CD4-positive, alpha-beta T cell (primary cell): Measurements from ENCODE around the gene SLIRP. TPM values are rescaled to one million over a fixed set of nuclear protein-coding genes. Genes with fewer than 3 reads are reported as not detected.

Experiments used
- ATAC-seq: fragments of 200-7000 bp; cut with Tn5 transposase; one replicate; pipeline ENCODE4 v1.10.0; 2022; ENCODE audit warnings: mild to moderate bottlenecking; ENCODE audit not compliant: poor library complexity
- CTCF ChIA-PET: fragments of 350-600 bp; sonication (Branson Sonifier 250); formaldehyde crosslinking; loops from one replicate; lab custom pipeline; 2021; ENCODE audit warnings: antibody characterized with exemption, inconsistent platforms; lab: Charles Lee
- POLR2A ChIA-PET: fragments of 350-600 bp; sonication (Branson Sonifier 250); formaldehyde crosslinking; loops from one replicate; lab custom pipeline; 2021; ENCODE audit warnings: antibody characterized with exemption, inconsistent platforms; lab: Charles Lee
- DNase-seq, 14 experiments: peaks; one replicate each; pipeline ENCODE4 v3.0.0-alpha.2; 2013 to 2020; ENCODE audit warnings: mixed read lengths in 2 of 14
- H3K27ac ChIP-seq, 2 donors: one replicate each; pipeline versions ENCODE4 v1.5.1 to v1.7.0; 2013; ENCODE audit warnings: low read length in 2 of 2, low read depth in 1 of 2, mild to moderate bottlenecking in 1 of 2
- H3K27me3 ChIP-seq, 2 experiments: 1 replicate in 1 of 2; 2 replicates in 1 of 2; pipeline versions ENCODE4 v1.6.1 to v1.7.0; 2013; ENCODE audit warnings: low read length in 2 of 2, control low read depth in 1 of 2, mild to moderate bottlenecking in 1 of 2, moderate library complexity in 1 of 2; ENCODE audit not compliant: insufficient read depth in 2 of 2, control insufficient read depth in 1 of 2
- H3K36me3 ChIP-seq: one replicate; pipeline ENCODE4 v1.6.1; 2013; ENCODE audit warnings: low read length, control low read depth; ENCODE audit not compliant: insufficient read depth
- H3K4me1 ChIP-seq: one replicate; pipeline ENCODE4 v1.6.1; 2013; ENCODE audit warnings: low read length, control low read depth; ENCODE audit not compliant: insufficient read depth
- H3K4me3 ChIP-seq: one replicate; pipeline ENCODE4 v1.5.1; 2013; ENCODE audit warnings: mild to moderate bottlenecking, low read length, moderate library complexity
- H3K9me3 ChIP-seq, 2 experiments: 1 replicate in 1 of 2; 2 replicates in 1 of 2; pipeline versions ENCODE4 v1.6.1 to v1.7.0; 2013; ENCODE audit warnings: low read length in 2 of 2, mild to moderate bottlenecking in 2 of 2, control low read depth in 1 of 2, moderate library complexity in 1 of 2; ENCODE audit not compliant: control insufficient read depth in 1 of 2, insufficient read depth in 1 of 2
- H3K27ac Mint-ChIP-seq: one replicate; pipeline ENCODE4 v1.8.0; 2020; ENCODE audit warnings: mixed read lengths
- H3K27me3 Mint-ChIP-seq: one replicate; pipeline ENCODE4 v1.8.0; 2021; ENCODE audit warnings: mixed read lengths
- H3K36me3 Mint-ChIP-seq: one replicate; pipeline ENCODE4 v1.8.0; 2021; ENCODE audit warnings: low read depth, mixed read lengths
- H3K4me1 Mint-ChIP-seq: one replicate; pipeline ENCODE4 v1.8.0; 2021; ENCODE audit warnings: low read depth, mixed read lengths
- H3K4me3 Mint-ChIP-seq: one replicate; pipeline ENCODE4 v1.8.0; 2020; ENCODE audit warnings: mild to moderate bottlenecking, mixed read lengths
- H3K9me3 Mint-ChIP-seq: one replicate; pipeline ENCODE4 v1.8.0; 2020; ENCODE audit warnings: mixed read lengths
- CTCF ChIP-seq: fragments of 200-600 bp; IDR thresholded peaks from one replicate; pipeline ENCODE4 v1.8.0; 2022; ENCODE audit warnings: antibody characterized with exemption, mild to moderate bottlenecking
- intact Hi-C, 2 experiments: fragments of 100-400 bp; cut with DNase I in 1 of 2; cut with micrococcal nuclease in 1 of 2; formaldehyde crosslinking; loops; one replicate each; pipeline versions ENCODE4 v1.15.1 to v1.9.0; 2023 to 2025; cut with DNase I, micrococcal nuclease
- total RNA-seq, 174 experiments: library from RNA in 2 of 174; stranded (reverse) in 2 of 174; gene quantifications; one replicate each; pipeline ENCODE4 v1.2.3 and lab custom pipeline; 2021 to 2026

SLIRP gene
- total RNA-seq, 2 experiments from 2014 or later = 46.8 to 49.7 TPM

- ChIA-PET POLR2A (no interaction called here), CTCF (no interaction called here)
- H3K9me3 Mint-ChIP-seq = no peaks in the 10 kb centered on the region
- ATAC-seq (no peak), DNase-seq (no peak)
- Histone ChIP-seq H3K9me3 (no peaks in the 10 kb centered on the region), H3K27me3 (no peaks in the 10 kb centered on the region), H3K36me3 (peaks cover 70% of the 10 kb centered on the region), H3K4me1 (no peaks in the 10 kb centered on the region), H3K27ac (no peak overlapping the region), H3K4me3 (no peak overlapping the region)
- H3K36me3 Mint-ChIP-seq = peaks cover 83% of the 10 kb centered on the region
- H3K4me3 Mint-ChIP-seq = no peak overlapping the region
- no peak overlapping the region for H3K27ac Mint-ChIP-seq
- H3K4me1 Mint-ChIP-seq = no peaks in the 10 kb centered on the region
- H3K27me3 Mint-ChIP-seq = no peaks in the 10 kb centered on the region
- no peak for TF ChIP-seq CTCF
- intact Hi-C loops = no loop called here
These were observed 16.6 kb upstream of the SLIRP start for GRCh38 chr14:77691259-77691658.

- Mint-ChIP-seq H3K36me3 (peaks cover 73% of the 10 kb centered on the region), H3K4me3 (peak overlapping the region; percentile 95)
- POLR2A ChIA-PET = interaction anchor here (1.5 kb wide), 1 partner anchor 14 kb away, joined by 6 read pairs; no protein-coding TSS in a partner anchor
These were observed 564 bp upstream of the SLIRP start for GRCh38 chr14:77707355-77707723.

GRCh38 chr14:77708749-77709148 is 846 bp downstream of the SLIRP start:
- Mint-ChIP-seq H3K4me3 (peak overlapping the region; percentile 95), H3K27me3 (no peaks in the 10 kb centered on the region), H3K4me1 (peaks cover 55% of the 10 kb centered on the region), H3K27ac (peak overlapping the region; percentile 87), H3K9me3 (no peaks in the 10 kb centered on the region), H3K36me3 (peaks cover 85% of the 10 kb centered on the region)
- TF ChIP-seq CTCF = no peak
- Histone ChIP-seq H3K9me3 (no peaks in the 10 kb centered on the region), H3K36me3 (peaks cover 48% of the 10 kb centered on the region), H3K4me3 (peak overlapping the region; percentile 82), H3K4me1 (peaks cover 19% of the 10 kb centered on the region), H3K27ac (no peak overlapping the region), H3K27me3 (no peaks in the 10 kb centered on the region)
- intact Hi-C loops = loop anchor here (1.0 to 10.0 kb wide), 6 partner anchors 52 to 386 kb away; partner anchors contain the start of genes GSTZ1 (in 2 of the 2), POMT2 (in 2 of the 2), ADCK1 (in 1 of the 2) and SAMD15 (in 1 of the 2)
- DNase-seq = no peak
- CTCF ChIA-PET = no interaction called here
- POLR2A ChIA-PET = interaction anchor here (0.6 to 1.7 kb wide), 10 partner anchors 11 to 898 kb away, joined by 3 to 17 read pairs (median 4); partner anchors contain the start of genes ADCK1, SAMD15, SNW1 and TMED8
- no peak for ATAC-seq

More at GRCh38 chr14:77707355-77707723, 564 bp upstream of the SLIRP start:
- H3K27me3 Mint-ChIP-seq = no peaks in the 10 kb centered on the region
- DNase-seq (peak in 5 of 14 experiments; percentile 1 to 28 (median 10)), ATAC-seq (peak; percentile 35)
- H3K9me3 Mint-ChIP-seq = no peaks in the 10 kb centered on the region
- no peaks in the 10 kb centered on the region for H3K9me3 ChIP-seq
- H3K4me3 ChIP-seq = peak overlapping the region; percentile 82
- intact Hi-C loops = loop anchor here (1.0 to 10.0 kb wide), 6 partner anchors 90 to 385 kb away; partner anchors contain the start of genes GSTZ1 (in 2 of the 2), POMT2 (in 2 of the 2), ADCK1 (in 1 of the 2) and SAMD15 (in 1 of the 2)
- TF ChIP-seq CTCF = no peak
- H3K36me3 ChIP-seq = peaks cover 51% of the 10 kb centered on the region
- H3K27me3 ChIP-seq = no peaks in the 10 kb centered on the region
- CTCF ChIA-PET = interaction anchor here (1.8 kb wide), 1 partner anchor 248 kb away, joined by 5 read pairs; no protein-coding TSS in a partner anchor
- peaks cover 51% of the 10 kb centered on the region for H3K4me1 Mint-ChIP-seq
- peak overlapping the region; percentile 87 for H3K27ac Mint-ChIP-seq
- H3K4me1 ChIP-seq = peaks cover 19% of the 10 kb centered on the region
- H3K27ac ChIP-seq = peak overlapping the region; percentile 10 to 65
